Stimulated activated CD4-positive, alpha-beta T cell treated with anti-CD3 and anti-CD28 coated beads, Interleukin-1b, Interleukin-23, amount 100 ng/mL, for 48 hours (primary cell): Measurements from ENCODE around the gene NPAS2.

ENCODE experiments used
- DNase-seq: peaks from one replicate; pipeline ENCODE4 v3.0.0-alpha.2; 2020

The NPAS2 gene

GRCh38 chr2:100822587-100823248 lies 2.8 kb downstream of the NPAS2 start:
- no peak for DNase-seq

DNA sequence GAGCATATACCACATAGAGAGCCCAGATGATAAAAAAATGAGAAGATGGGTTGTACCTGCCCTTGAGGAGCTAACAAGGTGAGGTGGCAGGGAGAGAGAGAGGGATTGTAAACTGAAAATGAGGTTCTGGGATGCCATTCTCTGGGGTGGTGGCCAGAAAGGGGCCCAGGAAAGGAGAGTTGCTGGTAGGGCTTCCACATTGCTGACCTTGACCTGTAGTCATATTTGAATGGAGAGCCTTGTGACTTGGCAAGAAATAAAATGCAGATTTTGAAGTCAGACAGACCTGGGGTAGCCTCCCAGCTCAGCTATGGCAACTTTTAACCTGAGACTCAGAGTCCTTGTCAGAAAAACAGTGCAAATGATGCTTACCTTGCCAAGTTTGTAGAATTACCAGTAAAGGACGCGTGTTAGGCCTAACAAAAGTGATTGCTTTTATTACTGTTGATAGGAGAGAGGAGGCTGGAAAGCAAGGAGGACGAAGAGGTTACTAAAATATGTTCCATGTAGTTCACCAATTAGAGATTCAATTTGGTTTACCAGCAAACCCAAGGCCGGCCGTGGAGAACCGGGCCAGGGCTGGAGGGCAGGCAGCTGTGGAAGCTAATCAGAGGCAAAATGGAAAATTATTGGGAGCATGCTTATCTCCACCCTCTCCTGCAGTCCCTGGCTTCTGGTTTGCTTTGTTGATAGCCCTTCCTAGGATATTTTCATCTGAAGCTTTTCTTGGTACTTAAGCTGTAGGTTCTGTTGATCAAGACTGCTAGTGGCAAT lies 3.9 kb downstream of the NPAS2 start:
- DNase-seq: no peak

GRCh38 chr2:100824842-100825241 lies 4.9 kb downstream of the NPAS2 start:
- no peak for DNase-seq

DNA sequence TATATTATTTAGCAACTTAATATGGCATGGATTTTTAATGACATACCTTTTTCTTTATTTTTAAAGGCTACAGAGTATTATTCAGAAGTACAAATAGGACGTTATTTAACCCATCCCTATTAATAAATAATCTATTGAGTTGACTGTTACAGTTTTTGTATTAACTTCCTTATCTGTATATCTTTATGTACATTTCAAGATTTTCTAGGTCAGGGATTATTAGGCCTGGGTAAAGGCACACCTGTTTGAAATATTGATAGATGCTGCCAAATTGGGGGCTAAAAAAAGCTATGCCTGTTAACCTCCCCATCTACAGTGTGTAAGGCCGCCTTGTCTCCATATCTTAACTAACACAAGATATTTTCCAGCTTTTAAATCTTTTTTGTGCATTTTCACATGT lies 6.6 kb downstream of the NPAS2 start:
- DNase-seq: no peak

DNA sequence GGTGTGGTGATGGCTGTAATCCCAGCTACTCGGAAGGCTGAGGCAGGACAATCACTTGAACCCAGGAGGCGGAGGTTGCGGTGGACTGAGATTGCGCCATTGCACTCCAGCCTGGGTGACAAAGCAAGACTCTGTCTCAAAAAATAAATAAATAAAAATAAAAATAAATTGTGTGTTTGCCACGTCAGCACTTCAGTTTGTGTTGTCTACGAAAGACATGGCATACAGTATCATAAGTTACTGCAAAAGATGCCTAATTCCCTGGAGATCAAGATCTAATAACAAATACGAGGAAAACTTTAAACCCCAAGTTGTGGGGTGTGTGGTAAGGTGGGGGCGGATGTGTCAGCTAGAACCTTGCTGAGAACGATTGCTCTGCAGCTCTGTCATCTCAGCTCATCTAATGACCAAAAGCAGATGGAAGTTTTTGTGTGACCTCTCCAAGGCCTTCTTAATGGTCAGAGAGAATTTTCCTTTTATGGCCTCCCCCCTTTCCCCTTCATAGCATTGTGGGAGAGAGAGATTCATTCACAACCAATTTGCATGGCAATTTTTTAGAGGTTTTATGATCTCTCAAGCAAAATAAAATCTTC lies 11.3 kb downstream of the NPAS2 start:
- DNase-seq: no peak

GRCh38 chr2:100831831-100832230 lies 11.9 kb downstream of the NPAS2 start:
- no peak for DNase-seq

DNA sequence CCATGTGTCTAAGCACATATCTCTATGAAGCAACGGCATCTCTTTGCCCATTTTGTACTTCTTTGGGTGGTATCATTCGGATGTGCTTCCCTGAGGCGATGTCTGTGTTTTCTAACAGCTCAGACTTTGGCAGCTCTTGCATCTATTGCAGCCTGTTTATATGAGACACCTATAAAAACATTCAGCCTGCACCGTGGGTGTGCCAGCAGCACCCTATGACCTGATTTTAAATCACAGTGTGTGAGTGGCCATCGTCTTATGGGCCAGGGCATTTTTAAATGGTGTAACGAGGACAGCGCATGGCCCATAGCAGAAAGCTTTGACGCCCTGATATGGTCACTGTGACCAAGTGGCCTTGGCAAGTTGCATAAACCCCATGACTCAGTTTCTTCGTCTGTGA lies 12.9 kb downstream of the NPAS2 start:
- DNase-seq: no peak

DNA sequence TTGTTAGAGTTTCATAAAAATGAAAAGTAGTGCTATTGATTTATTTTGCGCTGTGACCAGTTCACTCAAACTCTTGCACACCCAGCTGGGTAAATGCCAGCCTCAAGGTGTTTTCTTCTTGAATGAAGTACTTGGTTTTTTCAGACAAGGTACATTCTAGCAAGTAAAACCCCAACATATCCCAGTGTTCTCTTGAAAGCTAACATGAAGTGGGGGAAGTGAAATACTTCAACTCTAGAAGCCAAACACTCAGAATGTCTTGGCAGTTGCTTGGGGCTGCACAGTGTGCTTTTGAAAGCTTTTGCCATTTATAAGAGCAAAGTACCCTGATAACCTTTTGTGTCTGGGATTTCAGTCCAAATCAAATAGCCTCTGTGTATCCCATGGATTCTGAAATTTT lies 13.4 kb downstream of the NPAS2 start:
- no peak for DNase-seq

GRCh38 chr2:100834221-100834620 lies 14.3 kb downstream of the NPAS2 start:
- DNase-seq: no peak

- no peak for DNase-seq
Observed at GRCh38 chr2:100835006-100835659, 15.2 kb downstream of the NPAS2 start.

- no peak for DNase-seq
Observed at GRCh38 chr2:100840519-100840918, 20.6 kb downstream of the NPAS2 start.

GRCh38 chr2:100842241-100842922 lies 22.4 kb downstream of the NPAS2 start:
- DNase-seq: no peak

DNA sequence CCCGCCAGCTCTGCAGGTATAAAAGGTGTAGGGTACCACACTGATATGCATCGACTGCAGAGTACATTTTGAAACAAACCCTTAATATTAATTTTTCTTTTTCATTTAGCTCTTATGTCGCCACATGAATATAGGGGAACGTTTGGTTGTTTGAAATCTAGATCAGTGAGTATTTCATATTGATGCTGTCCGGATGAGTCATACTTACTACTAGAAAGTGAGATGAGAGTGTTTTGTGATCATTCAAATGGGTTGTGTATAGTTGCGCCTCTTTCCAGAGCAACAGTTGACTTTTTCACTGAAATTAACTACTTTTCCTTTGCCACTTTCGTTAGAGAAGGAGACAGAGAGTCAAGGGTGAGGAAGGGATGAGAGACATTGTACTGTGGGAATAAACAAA lies 24.6 kb downstream of the NPAS2 start:
- DNase-seq: no peak

DNA sequence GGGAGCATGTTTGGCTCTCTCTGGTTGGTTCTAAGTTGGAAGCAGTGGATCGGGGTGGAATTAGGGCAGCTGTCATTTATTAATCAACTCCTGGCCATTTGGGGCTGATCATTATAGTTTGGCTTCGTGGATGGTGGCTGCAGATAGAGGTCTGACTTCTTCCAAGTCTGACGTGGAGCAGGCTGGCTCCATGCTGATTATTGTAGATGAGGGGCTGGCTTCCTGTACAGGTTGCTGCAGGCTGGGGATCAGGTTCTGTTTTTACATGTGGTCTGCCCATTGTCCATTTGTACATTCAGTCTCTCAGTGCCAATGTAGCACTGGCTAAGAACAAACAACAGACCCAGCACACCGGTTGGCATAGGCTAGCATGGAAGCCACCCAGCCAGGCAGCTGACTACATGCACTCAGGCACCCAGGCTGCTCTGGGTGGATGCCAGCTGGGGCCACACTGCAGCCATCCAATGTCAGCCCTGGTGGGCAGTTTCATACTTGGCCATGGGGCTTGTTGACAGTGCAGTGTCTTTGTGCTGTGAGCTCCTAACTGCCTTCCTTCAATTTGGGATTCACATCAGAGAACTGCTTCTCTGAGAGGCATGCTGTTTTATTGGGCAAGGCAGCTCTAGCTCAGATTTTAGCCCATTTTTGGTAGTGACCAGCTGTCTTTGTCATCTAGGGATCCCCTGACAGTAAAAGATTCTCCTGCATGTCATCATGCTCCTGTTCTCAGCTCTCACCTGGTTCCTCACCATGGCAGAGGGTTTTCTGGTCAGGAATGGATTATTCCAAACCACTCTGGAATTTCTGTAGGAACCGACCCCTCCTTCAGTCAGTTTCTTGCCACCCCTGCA lies 25.4 kb downstream of the NPAS2 start:
- no peak for DNase-seq

- no peak for DNase-seq
Observed at GRCh38 chr2:100846716-100847115, 26.8 kb downstream of the NPAS2 start.

DNA sequence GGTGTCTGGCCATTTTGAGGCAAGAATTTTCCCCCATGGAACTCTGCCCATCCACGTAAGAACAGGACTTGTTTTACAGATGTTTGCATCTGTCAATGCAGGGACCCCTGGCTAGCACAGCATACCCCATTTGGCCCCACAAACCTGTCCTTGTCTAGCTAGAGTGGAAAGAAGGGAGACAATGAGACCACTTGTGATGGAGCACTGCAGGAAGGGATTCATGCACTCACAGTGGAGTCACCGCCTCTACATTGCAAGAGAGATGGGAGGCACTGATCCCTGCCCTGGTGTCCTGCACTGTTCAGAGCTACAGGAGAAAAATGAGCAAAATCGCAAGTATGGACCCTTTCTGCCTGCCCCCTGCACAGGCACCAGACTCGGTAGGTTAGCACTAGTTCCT lies 32.5 kb downstream of the NPAS2 start:
- DNase-seq: no peak

DNA sequence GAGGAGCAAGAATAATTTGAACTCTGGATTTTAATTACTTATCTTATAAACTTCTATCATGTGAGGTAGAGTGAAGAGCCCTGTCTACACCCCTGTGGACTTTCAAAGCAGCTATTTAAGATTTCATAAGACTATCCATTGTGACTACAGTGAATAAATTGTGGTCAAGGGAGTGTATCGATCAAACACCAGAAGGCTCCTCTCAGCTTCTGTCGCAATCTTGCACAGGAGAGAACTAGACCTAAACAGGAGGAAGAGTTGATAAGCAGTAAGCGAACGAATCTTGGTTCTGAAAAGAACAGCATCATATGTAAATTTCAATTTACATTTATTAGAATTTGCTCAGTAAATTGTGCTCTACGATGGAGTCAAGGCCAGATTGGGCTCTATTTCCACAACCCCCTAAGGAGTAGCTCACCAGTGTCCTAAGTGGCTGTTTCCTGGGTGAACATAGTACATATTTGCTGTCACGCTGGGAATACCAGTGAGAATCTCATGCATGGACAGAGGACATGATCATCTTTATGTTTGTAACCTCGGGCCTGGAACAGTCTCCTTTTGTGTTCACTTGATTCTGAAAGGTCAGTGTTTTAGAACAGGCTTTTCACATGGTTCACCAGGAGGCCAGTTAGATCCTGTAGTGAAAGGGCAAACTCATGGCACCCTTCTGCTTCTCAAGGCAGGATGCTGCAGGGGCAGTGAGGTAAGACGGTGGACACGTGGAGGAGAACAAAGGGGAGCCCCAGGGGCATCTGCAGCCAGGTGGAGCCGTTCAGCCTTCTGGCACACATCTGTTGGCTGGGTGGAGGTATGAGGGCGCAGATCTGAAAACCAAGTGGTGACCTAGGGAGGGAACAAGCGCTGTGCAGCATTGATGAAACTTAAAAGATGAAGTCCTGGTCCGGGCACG lies 33.3 kb downstream of the NPAS2 start:
- DNase-seq: no peak

GRCh38 chr2:100853909-100854810 lies 34.2 kb downstream of the NPAS2 start:
- no peak for DNase-seq

GRCh38 chr2:100855084-100855483 lies 35.1 kb downstream of the NPAS2 start:
- DNase-seq: no peak

GRCh38 chr2:100855606-100856005 lies 35.7 kb downstream of the NPAS2 start:
- DNase-seq: no peak
